ENCODE results near the gene PPM1L.

The PPM1L gene

DNA sequence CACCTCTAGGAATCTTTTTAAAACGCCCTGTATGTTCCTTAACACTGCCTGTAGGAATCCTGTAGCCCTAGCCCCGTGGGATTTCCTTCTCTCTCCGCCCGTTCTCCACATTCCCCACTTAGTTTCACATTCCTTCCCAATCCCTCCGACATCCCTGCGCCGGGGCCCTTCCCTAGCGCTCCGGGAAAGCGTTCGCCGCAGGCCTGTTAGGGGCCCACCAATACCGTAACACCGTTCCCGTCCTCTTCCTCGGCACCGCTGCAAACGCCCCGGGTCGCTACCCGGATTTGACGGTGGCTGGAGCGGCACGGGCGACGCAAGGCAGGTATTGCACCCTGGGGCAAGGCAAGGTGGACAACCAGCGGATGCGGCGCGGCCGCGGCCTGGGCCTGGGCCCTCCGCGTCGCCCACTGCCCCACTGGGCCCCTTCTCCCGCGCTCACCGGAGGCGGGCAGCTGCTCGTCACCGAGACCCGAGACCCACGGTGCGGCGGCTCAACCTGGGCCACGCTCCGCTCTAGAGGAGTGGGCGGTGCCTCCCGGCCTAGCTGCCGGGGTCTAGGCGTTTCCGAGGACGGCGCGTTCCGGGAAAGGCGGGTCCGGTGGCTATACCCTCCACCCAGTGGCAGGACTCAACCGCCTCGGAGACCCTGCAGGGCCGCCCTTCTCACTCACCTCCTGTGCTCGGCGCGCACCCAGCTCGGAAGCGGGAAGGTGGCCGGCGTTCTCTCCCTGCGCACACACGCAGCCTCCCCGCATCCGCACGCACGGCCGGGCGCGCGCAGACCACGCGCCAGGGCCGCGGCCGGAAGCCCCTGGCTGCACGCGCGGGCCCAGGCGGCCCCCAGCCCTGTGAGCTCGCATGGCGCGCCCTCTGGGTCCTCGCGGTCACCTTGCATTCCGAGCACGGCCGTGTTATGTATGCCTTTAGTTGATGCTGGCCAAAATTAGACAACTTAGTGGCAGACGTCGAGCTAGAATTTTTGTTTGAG is 348.8 kb downstream of the PPM1L start, which contains the start of gene B3GALNT1:
Gene B3GALNT1 (minus strand): TSS at position 789 of the 991 bp plus-strand sequence. CDS start 18,595 bp downstream, outside the sequence.
- DNase-seq, result peak in 2 of 3 donors; percentile 21 to 48

DNA sequence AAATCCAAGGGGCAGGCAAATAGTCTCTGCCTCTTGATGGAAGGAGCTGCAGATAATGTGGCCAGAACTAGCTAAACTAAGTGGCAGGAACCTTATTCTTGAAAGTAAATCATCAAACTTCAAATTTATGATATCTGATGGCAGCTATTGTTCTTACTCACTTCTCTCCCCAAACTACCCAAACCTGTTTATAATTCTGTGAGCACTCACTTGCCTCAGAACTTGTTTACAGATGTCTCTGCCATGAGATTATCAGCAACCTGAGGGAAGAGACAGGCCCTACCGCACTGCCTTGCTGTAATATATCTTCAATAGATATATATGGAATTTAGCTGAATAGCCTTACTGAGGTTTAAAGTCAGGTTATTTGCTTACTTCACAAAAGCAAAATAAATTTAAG is 351.3 kb downstream of the PPM1L start:
- DNase-seq, result no peak

DNA sequence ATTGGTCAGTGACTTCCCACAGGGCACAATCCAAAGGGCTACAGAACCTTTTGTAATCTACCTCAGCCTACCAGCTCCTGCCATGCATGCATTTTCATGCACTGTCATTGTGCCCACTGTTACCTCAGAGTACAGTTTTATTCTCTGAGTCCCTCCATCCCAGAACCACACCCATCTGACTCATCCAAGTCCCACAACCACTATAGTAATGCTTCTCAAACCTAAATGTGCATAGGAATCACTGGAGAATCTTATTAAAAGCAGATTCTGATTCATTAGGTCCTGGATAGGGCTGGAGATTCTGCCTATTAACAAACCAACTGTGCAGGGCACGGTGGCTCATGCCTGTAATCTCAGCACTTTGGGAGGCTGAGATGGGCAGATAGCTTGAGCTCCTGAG is 352.8 kb downstream of the PPM1L start:
- peak in 1 of 3 donors; percentile 9 for DNase-seq

- DNase-seq, result no peak
Measured at GRCh38 chr3:161117646-161118045, 361.6 kb downstream of the PPM1L start.

GRCh38 chr3:161126495-161126894 is 370.5 kb downstream of the PPM1L start:
- no peak for DNase-seq

Data from suppressor macrophage treated with lipopolysaccharide for 1 hour (primary cell).